ENCODE measurements around the gene SLC25A43. TPM values are rescaled to one million over a fixed set of nuclear protein-coding genes. Genes with fewer than 3 reads are reported as not detected.

SLC25A43 gene
- total RNA-seq, 4 donors from 2014 or later: 2.6 to 19.2 (median 9.9) TPM

DNA sequence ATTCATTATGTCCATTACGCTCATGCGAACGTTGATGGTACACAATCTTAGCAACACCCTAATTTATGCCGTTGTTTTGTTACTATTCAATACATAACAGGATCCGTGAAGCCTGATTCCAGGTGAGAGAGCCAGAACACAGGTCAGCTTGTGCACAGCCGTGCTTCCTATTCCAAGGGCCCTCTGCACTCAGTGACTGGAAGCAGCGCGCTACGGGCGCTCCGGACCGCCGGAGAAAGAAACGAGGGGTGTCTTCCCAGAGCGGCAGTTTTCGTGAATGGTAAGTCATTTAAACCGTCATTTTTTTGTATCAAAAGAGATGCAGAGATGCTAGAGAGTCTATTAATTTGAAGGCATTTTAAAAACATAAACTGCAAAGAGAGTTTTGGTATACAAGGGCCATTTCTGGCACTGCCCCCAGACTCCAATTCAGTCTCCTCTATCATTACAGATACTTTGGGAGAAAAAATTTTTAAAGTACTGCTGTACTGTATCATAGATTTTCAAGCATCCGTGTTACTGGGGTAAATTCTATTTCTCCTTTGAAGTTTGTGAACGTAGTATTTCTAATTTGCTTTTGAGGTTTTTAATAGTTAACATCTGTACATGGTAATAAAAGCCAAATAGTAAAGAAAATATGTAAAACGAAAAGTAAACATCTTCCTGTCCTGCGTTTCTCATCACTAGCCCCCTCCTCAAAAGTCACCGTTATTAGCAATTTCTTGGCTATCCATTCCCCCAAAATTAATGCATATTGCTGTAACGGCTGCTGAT lies 75.7 kb downstream of the SLC25A43 start:
- H3K36me3 ChIP-seq: peaks cover 0 to 15% of the 10 kb centered on the region in 2 donors
- WGBS, 2 donors: 86 to 87% methylated on average over 23 of the region's 23 CpGs
- no peaks in the 10 kb centered on the region for H3K4me1 ChIP-seq
- DNase-seq: no peak
- H3K27me3 ChIP-seq: no peaks in the 10 kb centered on the region
- H3K27ac ChIP-seq: no peak overlapping the region
- no peaks in the 10 kb centered on the region for H3K9me3 ChIP-seq
- intact Hi-C loops (cut with DNase I): no loop called here
- H3K4me3 ChIP-seq (replicated peaks in 1 of 3): no peak overlapping the region
- TF ChIP-seq POLR2A (IDR thresholded peaks at IDR 0.05): no peak
- TF ChIP-seq, protein P1, sequence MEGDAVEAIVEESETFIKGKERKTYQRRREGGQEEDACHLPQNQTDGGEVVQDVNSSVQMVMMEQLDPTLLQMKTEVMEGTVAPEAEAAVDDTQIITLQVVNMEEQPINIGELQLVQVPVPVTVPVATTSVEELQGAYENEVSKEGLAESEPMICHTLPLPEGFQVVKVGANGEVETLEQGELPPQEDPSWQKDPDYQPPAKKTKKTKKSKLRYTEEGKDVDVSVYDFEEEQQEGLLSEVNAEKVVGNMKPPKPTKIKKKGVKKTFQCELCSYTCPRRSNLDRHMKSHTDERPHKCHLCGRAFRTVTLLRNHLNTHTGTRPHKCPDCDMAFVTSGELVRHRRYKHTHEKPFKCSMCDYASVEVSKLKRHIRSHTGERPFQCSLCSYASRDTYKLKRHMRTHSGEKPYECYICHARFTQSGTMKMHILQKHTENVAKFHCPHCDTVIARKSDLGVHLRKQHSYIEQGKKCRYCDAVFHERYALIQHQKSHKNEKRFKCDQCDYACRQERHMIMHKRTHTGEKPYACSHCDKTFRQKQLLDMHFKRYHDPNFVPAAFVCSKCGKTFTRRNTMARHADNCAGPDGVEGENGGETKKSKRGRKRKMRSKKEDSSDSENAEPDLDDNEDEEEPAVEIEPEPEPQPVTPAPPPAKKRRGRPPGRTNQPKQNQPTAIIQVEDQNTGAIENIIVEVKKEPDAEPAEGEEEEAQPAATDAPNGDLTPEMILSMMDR (IDR thresholded peaks at IDR 0.05): no peak

DNA sequence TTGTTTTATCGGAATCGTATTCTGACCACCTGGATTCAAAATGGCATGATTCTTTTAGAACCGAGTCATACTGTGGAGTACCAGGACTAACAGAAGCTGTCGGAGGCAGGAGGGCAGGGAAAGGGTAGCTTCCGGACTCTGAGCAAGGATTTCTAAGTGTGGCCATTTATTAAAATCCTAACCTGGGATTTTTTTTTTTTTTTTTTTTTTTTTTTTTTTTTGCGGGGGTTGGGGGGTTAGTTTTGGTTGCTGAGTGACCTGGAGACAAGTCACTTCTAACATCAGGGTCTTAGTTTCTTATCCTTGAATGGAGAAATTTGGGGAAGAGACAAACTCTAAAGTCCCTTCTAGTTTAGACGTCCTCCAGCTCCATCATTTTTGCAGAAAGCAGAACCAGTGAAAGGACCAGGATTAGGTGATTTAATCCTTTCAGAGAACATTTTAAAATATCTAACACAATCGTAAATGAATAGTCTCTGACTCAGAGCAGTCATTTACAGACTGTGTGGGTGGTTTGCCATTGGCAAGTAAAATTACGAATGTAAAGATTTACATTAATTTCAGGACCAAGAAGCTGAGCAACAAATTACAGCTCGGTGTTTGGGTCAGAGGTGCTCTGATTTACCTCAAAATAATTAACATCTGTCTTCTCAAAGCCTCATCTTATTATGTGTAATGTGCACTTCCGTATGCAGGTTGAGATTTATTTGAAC lies 76.4 kb downstream of the SLC25A43 start:
- H3K27me3 ChIP-seq: no peaks in the 10 kb centered on the region
- intact Hi-C loops (cut with DNase I): no loop called here
- H3K36me3 ChIP-seq: peaks cover 0 to 9% of the 10 kb centered on the region in 2 donors
- WGBS, 2 donors: 82 to 87% methylated on average over 11 of the region's 11 CpGs
- DNase-seq: no peak
- H3K4me1 ChIP-seq: no peaks in the 10 kb centered on the region
- no peak overlapping the region for H3K4me3 ChIP-seq (replicated peaks in 1 of 3)
- TF ChIP-seq POLR2A (IDR thresholded peaks at IDR 0.05): no peak
- TF ChIP-seq, protein P1 (IDR thresholded peaks at IDR 0.05): no peak
- no peaks in the 10 kb centered on the region for H3K9me3 ChIP-seq
- no peak overlapping the region for H3K27ac ChIP-seq

DNA sequence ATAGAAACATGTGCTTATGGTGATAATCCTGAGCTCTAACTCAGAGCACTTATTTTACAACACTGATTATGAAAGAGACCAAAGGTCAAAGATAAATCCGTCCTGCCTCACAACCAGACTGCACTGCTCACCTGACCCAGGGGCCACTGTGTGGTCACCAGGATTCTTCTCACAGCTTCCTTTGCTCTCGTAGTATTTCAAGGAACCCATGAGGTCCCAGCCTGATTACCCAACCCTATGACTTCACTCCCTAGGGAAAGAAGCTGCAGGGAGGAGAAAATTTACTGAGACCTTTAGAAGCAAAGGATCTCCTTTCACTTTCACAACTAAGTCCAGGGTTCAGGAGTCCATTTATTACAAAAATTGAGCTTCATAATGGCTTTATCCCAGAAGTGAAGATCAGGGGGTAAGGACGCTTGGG lies 78.7 kb downstream of the SLC25A43 start:
- no peak for DNase-seq
- Histone ChIP-seq H3K4me3 (replicated peaks in 1 of 3) (no peak overlapping the region), H3K27me3 (no peaks in the 10 kb centered on the region), H3K4me1 (no peaks in the 10 kb centered on the region), H3K9me3 (no peaks in the 10 kb centered on the region), H3K36me3 (no peaks in the 10 kb centered on the region), H3K27ac (no peak overlapping the region)
- 59 to 70% methylated on average over 3 of the region's 3 CpGs for WGBS, 2 donors
- TF ChIP-seq, protein P1 (IDR thresholded peaks at IDR 0.05): no peak
- TF ChIP-seq POLR2A (IDR thresholded peaks at IDR 0.05): no peak
- intact Hi-C loops (cut with DNase I): no loop called here

DNA sequence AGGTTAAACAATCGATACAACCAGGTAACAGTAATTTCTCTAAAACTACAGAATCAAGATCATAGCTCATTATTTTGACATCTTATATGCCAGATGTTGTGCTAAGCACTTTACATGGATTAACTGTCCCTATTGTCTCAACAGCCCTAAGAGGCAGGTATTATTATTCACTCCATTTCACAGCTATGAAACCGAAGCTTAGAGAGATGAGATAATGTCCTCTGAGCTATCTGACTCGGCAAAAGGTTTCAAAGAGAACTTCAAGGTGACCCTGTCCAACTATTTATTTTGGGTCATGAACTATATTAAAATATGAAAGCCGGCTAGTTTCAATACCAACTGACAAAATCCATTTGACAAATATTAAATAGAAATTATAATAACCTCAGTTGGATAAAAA lies 79.4 kb downstream of the SLC25A43 start:
- intact Hi-C loops (cut with DNase I): no loop called here
- no peak for TF ChIP-seq POLR2A (IDR thresholded peaks at IDR 0.05)
- TF ChIP-seq, protein P1 (IDR thresholded peaks at IDR 0.05): no peak
- no peaks in the 10 kb centered on the region for H3K27me3 ChIP-seq
- DNase-seq: no peak
- H3K4me1 ChIP-seq: no peaks in the 10 kb centered on the region
- no peak overlapping the region for H3K27ac ChIP-seq
- no peaks in the 10 kb centered on the region for H3K36me3 ChIP-seq
- H3K4me3 ChIP-seq (replicated peaks in 1 of 3): no peak overlapping the region
- WGBS, 2 donors: 85 to 93% methylated on average over 4 of the region's 4 CpGs
- no peaks in the 10 kb centered on the region for H3K9me3 ChIP-seq

DNA sequence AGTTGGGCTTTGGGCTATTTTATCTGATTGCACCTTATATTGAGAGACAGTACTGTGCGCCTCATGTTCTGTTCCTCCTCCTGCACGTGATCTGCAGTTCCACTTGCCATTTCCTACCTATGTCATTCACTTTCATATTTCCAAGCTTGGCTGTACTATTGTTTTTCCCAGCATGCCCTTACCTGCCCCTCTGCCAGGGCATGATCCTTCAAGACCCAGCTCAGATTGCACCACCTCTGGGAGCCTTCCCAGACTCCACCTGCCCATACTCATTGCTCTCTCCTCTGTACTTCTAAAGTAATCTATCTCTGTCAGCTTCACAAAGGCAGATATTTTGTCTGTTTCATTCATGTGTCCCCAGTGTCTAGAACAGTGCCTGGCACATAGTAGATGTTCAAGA lies 80.7 kb downstream of the SLC25A43 start:
- 86 to 92% methylated on average over 2 of the region's 2 CpGs for WGBS, 2 donors
- Histone ChIP-seq H3K27me3 (no peaks in the 10 kb centered on the region), H3K4me1 (no peaks in the 10 kb centered on the region), H3K36me3 (no peaks in the 10 kb centered on the region), H3K9me3 (no peaks in the 10 kb centered on the region), H3K27ac (no peak overlapping the region), H3K4me3 (replicated peaks in 1 of 3) (no peak overlapping the region)
- intact Hi-C loops (cut with DNase I): no loop called here
- TF ChIP-seq, protein P1 (IDR thresholded peaks at IDR 0.05): no peak
- no peak for TF ChIP-seq POLR2A (IDR thresholded peaks at IDR 0.05)
- DNase-seq: no peak

Data from thyroid gland (tissue), 4 donors.